ENCODE data around the gene ZNF587. TPM values are rescaled to one million over a fixed set of nuclear protein-coding genes. Genes with fewer than 3 reads are reported as not detected.
"Not testable (repeated sequence)": the region's sequence is repeated elsewhere in the genome, so short reads cannot be mapped to it uniquely, and the experiment has no call there.

ZNF587 gene
- total and polyA plus RNA-seq, 11 donors: 8.9 to 25.4 (median 15.0) TPM

- intact Hi-C loops (cut with DNase I): no loop called here
- H3K27ac ChIP-seq: peak overlapping the region in 5 of 12 donors; percentile 74 to 82 (median 78)
- peak overlapping the region in 11 of 12 donors; percentile 63 to 99 (median 86) for H3K4me3 ChIP-seq
- DNase-seq (no peak), ATAC-seq (no peak)
- peaks cover 0 to 31% (median 12%) of the 10 kb centered on the region in 12 donors for H3K4me1 ChIP-seq
- H3K36me3 ChIP-seq: peaks cover 0 to 9% (median 0%) of the 10 kb centered on the region in 9 donors
- 73 to 77% (median 75%) methylated on average over 6 of the region's 6 CpGs for WGBS, 4 donors
- no peaks in the 10 kb centered on the region for H3K9me3 ChIP-seq
- H3K27me3 ChIP-seq: no peaks in the 10 kb centered on the region
- TF ChIP-seq POLR2A (IDR thresholded peaks at IDR 0.05) (no peak), CTCF (IDR thresholded peaks at IDR 0.05) (no peak)
Measured at GRCh38 chr19:57820599-57820998, 29.1 kb upstream of the ZNF587 start.

- H3K27me3 ChIP-seq; intact Hi-C loops (cut with DNase I); H3K36me3 ChIP-seq; ATAC-seq; DNase-seq; H3K9me3 ChIP-seq: not testable (repeated sequence)
- WGBS, 4 donors: 44 to 52% (median 45%) methylated on average over 2 to 3 of the region's 3 CpGs
- Histone ChIP-seq H3K4me1 (peaks cover 0 to 31% (median 12%) of the 10 kb centered on the region in 12 donors), H3K27ac (peak overlapping the region in 1 of 12 donors; percentile 78), H3K4me3 (peak overlapping the region in 2 of 12 donors; percentile 79 to 96)
Measured at GRCh38 chr19:57821095-57821494, 28.6 kb upstream of the ZNF587 start.

- H3K4me1 ChIP-seq: peaks cover 0 to 31% (median 12%) of the 10 kb centered on the region in 12 donors
- H3K9me3 ChIP-seq; ATAC-seq; intact Hi-C loops (cut with DNase I); DNase-seq; H3K4me3 ChIP-seq; H3K36me3 ChIP-seq; H3K27me3 ChIP-seq; H3K27ac ChIP-seq: not testable (repeated sequence)
- 94 to 100% (median 97%) methylated on average over 2 to 3 of the region's 3 CpGs for WGBS, 4 donors
Measured at GRCh38 chr19:57821501-57821900, 28.2 kb upstream of the ZNF587 start.

GRCh38 chr19:57823155-57823554 is 26.5 kb upstream of the ZNF587 start:
- H3K27me3 ChIP-seq; H3K36me3 ChIP-seq; ATAC-seq; H3K9me3 ChIP-seq; intact Hi-C loops (cut with DNase I); DNase-seq; H3K4me3 ChIP-seq; H3K27ac ChIP-seq: not testable (repeated sequence)
- 71 to 78% (median 75%) methylated on average over 2 of the region's 2 CpGs for WGBS, 4 donors
- H3K4me1 ChIP-seq: peaks cover 0 to 31% (median 12%) of the 10 kb centered on the region in 12 donors

GRCh38 chr19:57823608-57824007 is 26.1 kb upstream of the ZNF587 start:
- H3K27me3 ChIP-seq; ATAC-seq; DNase-seq; H3K9me3 ChIP-seq; H3K4me3 ChIP-seq; intact Hi-C loops (cut with DNase I); H3K27ac ChIP-seq; H3K36me3 ChIP-seq: not testable (repeated sequence)
- WGBS, 4 donors: 74 to 86% (median 78%) methylated on average over 4 of the region's 4 CpGs
- peaks cover 0 to 31% (median 14%) of the 10 kb centered on the region in 12 donors for H3K4me1 ChIP-seq

- Histone ChIP-seq H3K4me3 (no peak overlapping the region), H3K9me3 (no peaks in the 10 kb centered on the region), H3K27ac (no peak overlapping the region), H3K27me3 (no peaks in the 10 kb centered on the region), H3K4me1 (peaks cover 0 to 39% (median 12%) of the 10 kb centered on the region in 12 donors), H3K36me3 (peaks cover 0 to 9% (median 0%) of the 10 kb centered on the region in 9 donors)
- DNase-seq (no peak), ATAC-seq (no peak)
- intact Hi-C loops (cut with DNase I): no loop called here
- WGBS, 4 donors: 86 to 94% (median 91%) methylated on average over 6 of the region's 6 CpGs
- TF ChIP-seq POLR2A (IDR thresholded peaks at IDR 0.05): no peak
- TF ChIP-seq CTCF (IDR thresholded peaks at IDR 0.05): no peak
Measured at GRCh38 chr19:57825511-57825910, 24.1 kb upstream of the ZNF587 start.
